Activated CD8-positive, alpha-beta memory T cell treated with anti-CD3 and anti-CD28 coated beads for 36 hours (primary cell): ENCODE measurements around the gene PRAMEF1. TPM values are rescaled to one million over a fixed set of nuclear protein-coding genes. Genes with fewer than 3 reads are reported as not detected.
"Not testable (repeated sequence)": the region's sequence is repeated elsewhere in the genome, so short reads cannot be mapped to it uniquely, and the experiment has no call there.

Experiments
- CTCF ChIA-PET: fragments of 350-600 bp; sonication (Branson Sonifier 250); formaldehyde crosslinking; loops from one replicate; lab custom pipeline; 2021; ENCODE audit warnings: antibody characterized with exemption; lab: Charles Lee
- POLR2A ChIA-PET: fragments of 350-600 bp; sonication (Branson Sonifier 250); formaldehyde crosslinking; loops from one replicate; lab custom pipeline; 2021; ENCODE audit warnings: antibody characterized with exemption; lab: Charles Lee
- total RNA-seq, 2 experiments: library from RNA; stranded (reverse); gene quantifications; one replicate each; pipeline ENCODE4 v1.2.3, GENCODE V29; 2021

PRAMEF1 gene, protein sequence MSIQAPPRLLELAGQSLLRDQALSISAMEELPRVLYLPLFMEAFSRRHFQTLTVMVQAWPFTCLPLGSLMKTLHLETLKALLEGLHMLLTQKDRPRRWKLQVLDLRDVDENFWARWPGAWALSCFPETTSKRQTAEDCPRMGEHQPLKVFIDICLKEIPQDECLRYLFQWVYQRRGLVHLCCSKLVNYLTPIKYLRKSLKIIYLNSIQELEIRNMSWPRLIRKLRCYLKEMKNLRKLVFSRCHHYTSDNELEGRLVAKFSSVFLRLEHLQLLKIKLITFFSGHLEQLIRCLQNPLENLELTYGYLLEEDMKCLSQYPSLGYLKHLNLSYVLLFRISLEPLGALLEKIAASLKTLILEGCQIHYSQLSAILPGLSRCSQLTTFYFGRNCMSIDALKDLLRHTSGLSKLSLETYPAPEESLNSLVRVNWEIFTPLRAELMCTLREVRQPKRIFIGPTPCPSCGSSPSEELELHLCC
- total RNA-seq: not detected

DNA sequence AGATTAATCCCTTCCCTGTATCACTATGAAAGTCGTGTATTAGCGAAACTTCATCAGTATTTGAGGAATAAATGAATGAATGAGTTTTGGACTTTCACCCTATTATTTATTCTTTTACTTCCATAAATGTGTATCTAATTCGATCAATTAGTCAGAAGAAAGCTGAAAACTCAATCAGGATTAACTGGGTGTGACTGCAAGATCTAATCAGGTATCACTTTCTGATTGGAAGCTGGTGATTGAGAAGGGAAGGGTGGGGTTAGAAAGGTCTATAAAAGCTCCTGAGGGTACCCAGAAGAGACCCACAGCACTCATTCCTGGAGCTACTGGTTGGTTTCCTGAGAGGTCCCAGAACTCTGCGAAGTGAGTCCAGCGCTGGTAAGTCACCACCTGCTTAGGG is at the start of gene PRAMEF1:
Gene PRAMEF1 (plus strand): TSS at position 301 of the 400 bp plus-strand sequence. CDS start 1,831 bp downstream, outside the sequence.
- POLR2A ChIA-PET, CTCF ChIA-PET: not testable (repeated sequence)

DNA sequence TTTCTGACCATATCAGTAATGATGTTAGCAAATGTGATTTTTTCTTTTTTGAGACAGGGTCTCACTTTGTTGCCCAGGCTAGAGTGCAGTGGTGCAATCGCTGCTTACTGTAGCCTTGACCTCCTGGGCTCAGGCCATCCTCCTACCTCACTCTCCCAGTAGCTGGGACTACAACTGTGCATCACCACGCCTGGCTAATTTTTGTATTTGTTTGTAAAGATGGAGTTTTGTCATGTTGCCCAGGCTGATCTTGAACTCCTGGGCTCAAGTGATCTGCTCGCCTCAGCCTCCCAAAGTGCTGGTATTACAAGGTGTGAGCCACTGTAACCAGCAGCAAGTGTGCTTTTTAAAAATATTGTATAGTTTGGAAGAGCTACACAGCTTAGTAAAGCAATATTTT is 49.3 kb upstream of the PRAMEF1 start:
- ChIA-PET POLR2A (no interaction called here), CTCF (no interaction called here)

DNA sequence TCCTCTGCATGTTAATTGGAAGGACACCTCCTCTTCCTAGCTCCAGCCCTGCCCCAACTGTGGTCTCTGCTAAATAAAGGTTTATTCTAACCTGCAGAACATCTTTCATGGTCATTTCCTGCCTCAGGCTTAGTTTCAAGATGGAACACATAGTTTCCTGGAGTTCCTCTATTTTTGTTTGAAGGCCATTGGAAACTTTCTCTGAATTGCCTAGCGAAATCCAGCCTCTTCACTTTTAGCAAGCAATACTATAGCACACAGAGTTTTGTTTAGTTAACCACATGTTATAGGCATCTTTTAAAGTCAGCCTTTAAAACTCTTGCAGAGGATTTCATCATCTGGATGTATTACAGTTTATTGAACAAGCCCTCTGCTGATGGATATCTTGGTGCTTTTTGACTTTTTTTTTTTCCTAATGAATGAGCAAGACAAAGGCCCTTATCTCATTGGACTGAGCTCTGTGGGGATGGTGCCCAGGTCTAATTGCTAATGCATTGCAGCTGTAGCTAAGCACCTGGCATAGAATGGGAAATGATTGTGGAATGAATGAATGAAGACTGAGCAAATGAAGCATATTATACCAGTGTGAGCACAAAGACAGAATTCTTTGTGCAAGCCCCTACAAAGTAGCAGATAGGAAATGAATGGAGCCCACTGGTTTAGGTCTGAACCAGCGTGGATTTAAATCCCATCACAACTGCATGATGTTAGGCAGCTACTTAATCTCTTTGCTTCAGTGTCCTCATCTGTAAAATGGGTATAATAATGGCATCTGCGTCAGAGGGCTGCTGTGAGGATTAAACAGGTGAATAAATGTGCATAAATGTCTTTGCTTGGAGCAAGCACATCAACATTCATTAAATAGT is 45.8 kb upstream of the PRAMEF1 start:
- POLR2A ChIA-PET: no interaction called here
- CTCF ChIA-PET: no interaction called here

DNA sequence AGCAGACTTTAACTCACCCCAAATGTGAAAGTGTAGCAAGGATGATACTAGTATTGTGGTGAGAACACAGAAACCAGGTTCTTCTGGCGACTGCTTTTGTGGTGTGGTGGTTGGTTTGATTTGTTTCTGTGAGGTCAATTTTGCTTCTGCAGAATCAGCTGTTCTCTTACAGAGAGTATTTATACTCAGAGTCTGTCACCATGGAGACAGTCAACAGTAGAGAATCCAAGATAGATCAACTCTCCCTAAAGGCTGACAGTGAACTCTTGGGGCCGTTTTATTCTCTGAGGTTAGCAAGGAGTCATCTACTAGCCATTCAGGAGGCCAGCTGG is 45.2 kb upstream of the PRAMEF1 start, which contains the start of gene CFAP107:
Gene CFAP107 (plus strand): TSS at position 209 of the 332 bp plus-strand sequence. CDS start 231 bp downstream, outside the sequence.
- ChIA-PET CTCF (no interaction called here), POLR2A (no interaction called here)

DNA sequence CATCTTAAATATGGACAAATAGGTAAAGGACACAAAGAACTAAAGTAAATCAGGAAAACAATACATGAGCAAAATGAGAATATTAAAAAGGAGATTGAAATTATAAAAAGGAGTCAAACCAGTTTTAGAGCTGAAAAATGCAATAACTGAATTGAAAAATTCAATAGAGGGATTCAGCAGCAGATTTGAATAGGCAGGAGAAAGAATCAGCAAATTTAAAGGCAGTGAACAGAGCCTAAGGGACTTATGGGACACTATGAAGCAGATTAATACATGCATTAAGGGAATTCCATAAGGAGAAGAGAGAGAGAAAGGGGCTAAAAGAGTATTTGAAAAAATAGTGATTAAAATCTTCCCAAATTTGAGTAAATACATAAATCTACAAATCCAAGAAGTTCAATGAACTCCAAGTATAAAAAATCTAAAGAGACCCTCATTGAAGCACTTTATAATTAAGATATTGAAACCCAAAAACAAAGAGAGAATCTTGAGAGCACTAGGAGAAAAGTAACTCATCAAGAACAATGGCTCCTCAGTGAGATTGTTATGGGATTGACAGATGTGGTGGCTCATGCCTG is 42.3 kb upstream of the PRAMEF1 start:
- POLR2A ChIA-PET: no interaction called here
- CTCF ChIA-PET: no interaction called here

DNA sequence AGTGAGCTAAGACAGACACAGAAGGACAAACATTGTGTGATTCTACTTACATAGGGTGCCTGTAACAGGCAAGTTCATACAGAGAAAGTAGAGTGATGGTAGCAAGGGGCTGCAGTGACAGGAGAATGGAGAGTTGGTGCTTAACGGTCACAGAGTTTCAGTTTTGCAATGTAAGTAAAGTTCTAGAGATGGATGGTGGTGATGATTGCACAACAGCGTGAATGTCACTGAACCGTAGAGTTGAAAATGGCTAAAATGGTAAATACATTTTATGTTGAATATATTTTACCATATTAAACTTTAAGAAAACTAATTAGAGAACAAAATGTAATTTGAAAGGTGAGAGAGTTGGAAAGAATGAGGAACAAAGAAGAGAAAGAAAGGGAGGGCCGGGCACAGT is 36.5 kb upstream of the PRAMEF1 start:
- CTCF ChIA-PET: no interaction called here
- POLR2A ChIA-PET: no interaction called here

DNA sequence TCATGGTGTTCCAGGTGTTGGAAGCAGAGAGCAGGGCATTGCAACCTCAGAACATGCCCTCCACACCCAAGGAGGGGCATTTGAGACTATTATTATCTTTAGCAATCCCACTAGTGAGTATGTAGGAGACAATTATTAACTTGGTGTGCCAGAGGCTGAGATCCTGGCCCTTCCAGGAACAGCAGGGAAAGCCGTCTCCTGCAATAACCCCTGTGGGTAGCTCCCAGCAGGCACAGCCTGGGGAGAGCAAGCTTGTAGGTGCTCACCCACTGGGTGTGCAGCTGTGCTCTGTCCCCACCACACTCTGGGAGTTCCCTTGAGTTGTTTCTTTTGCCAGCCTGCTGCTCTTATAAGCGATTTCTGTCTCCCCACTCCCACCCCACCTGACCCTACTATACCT is 34.9 kb upstream of the PRAMEF1 start:
- POLR2A ChIA-PET: no interaction called here

DNA sequence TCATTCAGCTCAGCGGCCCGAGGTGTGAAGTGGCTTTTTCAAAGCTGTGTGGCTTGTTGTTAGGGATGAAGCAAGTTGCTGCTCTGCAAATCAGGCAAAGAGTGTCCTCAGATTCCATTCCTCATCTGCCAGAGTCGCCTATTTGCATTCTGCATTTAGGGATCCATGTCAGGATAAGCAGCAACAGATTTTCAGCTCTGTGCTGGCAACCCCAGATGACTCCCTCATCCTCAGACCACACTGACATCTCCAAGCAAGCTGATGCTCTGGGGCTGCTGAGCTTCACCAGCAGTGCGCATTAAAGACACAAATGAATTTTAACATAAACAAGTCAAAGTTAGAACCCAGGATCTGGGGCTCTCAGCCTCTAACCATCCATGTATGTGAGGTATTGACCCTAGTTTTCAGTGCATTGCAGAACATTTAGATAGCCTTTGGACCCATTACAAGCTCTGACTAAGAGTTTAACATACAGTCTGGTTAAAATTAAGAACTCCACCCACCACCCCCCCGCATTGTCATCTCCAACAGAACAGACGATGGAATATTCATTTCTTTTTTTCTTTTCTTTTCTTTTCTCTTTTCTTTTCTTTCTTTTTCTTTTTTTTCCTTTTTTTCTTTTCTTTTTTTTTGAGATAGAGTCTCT is 34.3 kb upstream of the PRAMEF1 start:
- ChIA-PET POLR2A (no interaction called here), CTCF (no interaction called here)

More for the DNA sequence above, 34.9 kb upstream of the PRAMEF1 start:
- CTCF ChIA-PET: no interaction called here

DNA sequence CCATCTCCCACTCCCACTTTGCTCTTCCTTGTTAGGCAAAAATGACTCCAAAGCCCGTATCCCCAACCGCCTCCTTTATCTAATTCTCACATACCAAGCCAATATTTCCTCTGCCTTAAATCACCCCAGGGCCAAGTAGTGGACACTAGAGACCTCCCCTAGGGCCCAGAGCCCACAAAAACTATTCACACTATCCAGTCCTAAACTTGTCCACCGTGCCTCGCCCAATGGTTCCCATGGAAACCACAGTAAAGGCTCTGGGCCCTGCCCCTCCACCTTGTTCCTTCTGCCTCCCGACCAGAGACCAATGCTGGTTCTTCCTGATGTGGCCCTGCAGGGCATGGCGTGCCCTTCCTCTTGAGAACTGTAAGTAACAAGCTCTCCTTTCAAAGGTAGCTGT is 33.4 kb upstream of the PRAMEF1 start:
- CTCF ChIA-PET: no interaction called here
- POLR2A ChIA-PET: no interaction called here

DNA sequence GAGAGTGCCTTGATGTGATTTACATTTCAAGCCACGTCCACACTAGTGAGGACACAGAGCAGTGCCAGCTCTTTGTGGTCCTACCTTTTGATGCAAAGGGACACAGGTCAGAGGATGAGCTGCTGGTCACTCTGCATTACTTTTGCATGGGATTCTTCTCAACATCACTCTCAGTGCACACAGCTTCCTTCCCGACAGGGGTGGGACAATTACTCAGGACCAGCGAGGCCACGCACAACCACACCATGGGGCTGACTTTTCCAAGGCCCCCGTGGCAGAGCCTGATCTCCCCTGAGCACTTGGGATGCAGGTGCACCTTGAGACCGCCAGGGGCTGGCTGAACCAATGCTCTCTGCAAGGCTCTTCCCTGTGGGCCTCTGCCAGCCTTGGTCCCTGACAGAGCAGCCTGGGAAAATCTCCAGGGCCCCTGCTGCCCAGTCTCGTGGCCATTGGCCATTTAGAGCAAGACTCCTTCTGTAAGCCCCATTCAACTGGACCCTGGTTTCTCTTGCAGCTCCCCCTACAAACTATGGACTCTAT is 30.9 kb upstream of the PRAMEF1 start:
- POLR2A ChIA-PET: no interaction called here

DNA sequence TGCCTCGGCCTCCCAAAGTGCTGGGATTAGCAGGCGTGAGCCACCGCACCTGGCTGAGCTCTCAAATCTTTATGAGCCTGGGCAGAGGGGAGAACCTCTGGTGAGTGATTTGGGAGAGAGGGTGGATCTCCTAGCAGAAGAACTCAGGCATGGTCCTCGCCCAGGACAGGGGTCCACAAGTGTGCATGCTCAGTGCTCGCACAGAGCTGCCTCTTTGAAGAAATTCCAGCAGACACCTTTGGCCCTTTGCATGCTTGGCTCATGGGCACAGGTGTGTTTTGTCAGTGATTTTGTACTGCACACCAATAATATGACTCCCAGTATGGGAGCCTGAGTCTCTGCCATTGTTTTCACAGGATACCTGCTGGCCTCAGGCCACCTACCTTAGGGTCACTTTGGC is 29.4 kb upstream of the PRAMEF1 start:
- ChIA-PET POLR2A (interaction anchor here (0.6 kb wide), 1 partner anchor 51 kb away, joined by 4 read pairs; no protein-coding TSS in a partner anchor), CTCF (no interaction called here)

More for the DNA sequence above, 30.9 kb upstream of the PRAMEF1 start:
- CTCF ChIA-PET: no interaction called here

DNA sequence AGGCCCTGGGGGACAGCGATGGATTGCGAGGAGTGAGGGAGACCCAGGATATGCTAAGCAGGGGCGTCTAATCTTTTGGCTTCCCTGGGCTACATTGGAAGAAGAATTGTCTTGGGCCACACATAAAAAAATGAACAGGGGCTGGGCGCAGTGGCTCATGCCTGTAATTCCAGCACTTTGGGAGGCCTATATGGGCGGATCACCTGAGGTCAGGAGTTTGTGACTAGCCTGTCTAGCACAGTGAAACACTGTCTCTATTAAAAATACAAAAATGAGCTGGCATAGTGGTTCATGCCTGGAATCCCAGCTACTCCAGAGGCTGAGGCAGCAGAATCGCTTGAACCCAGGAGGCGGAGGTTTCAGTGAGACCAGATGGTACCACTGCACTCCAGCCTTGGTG is 28.4 kb upstream of the PRAMEF1 start:
- ChIA-PET POLR2A (no interaction called here), CTCF (no interaction called here)

DNA sequence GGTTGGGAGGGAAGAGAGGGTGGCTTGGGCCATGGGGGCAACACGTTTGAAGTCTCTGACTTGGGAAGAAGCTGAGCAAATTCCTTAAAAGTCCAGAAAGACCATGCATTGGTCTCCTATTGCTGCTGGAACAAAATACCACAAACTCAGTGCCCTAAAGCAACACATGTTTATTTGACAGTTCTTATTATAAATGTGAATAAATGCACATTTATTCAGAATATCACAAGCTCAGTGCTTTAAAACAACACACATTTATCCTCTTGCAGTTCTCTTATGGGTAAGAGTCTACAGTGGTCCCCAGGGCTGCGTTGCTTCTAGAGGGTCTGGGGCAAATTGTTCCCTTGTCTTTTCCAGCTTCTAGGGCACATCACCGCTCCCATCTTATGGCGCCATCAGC is 27.7 kb upstream of the PRAMEF1 start:
- ChIA-PET POLR2A (no interaction called here), CTCF (no interaction called here)

DNA sequence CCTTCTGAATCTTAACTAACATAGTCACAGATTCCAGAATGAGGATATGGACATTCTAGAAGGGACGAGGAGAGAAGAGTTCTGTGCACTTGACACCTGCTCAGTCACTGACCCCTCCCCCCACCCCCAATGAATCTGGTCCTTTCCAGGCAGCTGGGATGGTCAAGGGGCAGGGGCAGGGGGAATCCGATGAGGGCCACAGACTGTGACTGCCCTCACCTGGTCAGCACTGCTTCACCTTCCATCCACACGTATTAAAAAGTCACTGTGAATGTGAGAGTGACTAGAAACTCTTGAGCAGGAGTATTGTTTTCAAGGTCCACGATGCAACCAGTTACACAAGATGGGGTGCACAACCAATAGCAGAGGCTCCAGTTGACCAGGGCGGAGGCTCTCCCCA is 27.2 kb upstream of the PRAMEF1 start:
- ChIA-PET CTCF (no interaction called here), POLR2A (no interaction called here)

DNA sequence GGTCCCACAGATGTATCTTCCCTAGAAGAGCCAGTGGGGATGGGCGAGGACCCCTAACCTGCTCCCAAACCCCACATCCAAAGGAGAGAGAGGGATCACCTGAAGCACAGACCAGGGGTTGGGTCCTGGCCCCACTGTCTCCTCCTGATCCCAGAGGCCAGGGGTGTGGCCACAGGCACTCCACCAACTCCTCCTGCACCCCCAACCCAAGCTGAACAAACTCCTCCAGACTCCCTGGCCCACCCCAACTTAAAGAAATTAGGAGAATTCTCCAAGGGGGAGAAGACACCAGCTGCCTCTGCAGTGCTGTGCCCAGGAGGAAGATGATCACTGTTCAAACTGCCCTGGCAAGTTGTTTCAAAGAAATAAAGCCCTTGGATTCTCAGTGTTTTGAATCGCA is 22.2 kb upstream of the PRAMEF1 start:
- CTCF ChIA-PET: no interaction called here
- POLR2A ChIA-PET: no interaction called here

DNA sequence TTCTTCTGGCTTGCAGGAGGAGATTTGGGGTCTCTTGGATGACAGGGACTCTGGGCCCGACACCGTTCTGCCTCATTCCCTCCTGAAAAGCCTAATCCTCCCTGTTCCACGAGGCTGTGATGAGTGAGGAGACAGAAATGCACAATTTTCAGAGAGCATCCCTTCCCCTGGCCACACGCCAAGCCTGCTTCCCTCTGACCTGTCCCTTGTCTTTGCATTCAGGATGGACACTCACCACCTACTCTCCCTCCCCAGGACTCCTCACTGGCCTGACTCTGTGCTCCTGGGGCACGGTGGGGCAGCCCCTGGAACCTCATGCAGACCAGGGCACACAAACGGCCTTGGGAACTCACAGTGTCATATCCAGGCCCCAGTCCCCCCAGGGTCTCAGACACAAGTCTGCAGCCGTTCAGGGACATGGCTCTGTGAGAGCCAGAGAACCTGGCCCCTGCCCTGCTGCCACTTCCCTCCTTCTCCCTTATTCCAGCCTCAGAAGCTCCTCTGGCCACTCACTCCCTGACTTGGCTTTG is 21.2 kb upstream of the PRAMEF1 start:
- POLR2A ChIA-PET: no interaction called here
- CTCF ChIA-PET: no interaction called here

DNA sequence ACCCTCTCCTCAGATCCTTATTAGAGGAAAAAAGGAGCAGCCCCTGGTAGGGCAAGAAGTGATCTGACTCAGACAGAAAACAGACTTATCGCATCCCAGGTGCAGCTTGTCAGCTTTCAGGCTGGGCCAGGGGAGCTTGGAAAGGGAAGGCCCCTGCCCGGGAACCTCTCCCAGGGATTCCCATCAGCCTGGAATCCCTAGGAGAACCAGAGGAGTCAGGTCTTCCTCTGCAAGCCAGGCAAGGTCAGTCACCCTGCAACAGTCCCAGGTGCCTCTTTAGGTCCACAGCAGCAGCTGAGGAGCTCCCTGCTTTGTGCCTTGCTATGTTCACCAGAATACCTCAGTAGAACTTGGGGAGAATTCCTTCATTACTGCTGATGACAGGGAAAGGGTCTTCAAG is 20.6 kb upstream of the PRAMEF1 start:
- ChIA-PET POLR2A (no interaction called here), CTCF (no interaction called here)

DNA sequence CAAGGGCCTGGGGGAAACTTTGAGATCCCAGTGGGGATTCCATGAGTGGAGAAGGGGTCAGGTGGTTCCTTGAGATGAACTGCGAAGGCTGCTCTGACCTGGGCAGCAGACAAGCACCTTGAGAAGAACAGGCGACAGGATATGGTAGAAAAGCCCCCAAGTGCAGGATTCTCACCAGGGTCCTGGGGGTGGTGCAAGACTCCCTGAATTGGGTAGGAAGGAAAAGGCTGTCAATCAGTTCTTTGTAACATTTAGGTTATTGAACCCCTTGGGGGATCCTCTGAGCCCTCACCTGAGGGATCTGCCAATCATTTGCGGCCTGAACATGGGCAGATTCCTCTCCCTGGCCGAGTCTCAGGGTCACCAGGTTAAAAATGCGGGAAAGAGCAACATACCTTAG is 20.0 kb upstream of the PRAMEF1 start:
- POLR2A ChIA-PET: no interaction called here

DNA sequence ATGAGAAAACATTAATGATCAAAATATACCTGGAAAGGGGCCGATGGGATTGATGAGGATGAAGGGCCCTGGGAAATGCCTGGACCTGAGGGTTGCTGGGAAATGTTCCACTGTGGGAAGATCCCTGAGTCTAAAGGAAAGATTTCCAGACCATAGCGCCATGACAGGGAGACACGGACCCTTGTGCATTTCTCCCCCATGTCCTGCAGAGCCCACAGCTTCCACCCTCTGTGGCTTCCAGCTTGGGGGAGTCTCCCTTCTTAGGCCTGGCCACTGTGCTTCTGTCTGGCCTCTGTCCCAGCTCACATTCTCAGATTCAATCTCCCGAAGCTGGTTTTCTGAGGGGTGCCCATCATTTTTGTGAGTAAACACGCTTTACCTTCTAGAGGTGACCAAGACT is 18.7 kb upstream of the PRAMEF1 start:
- CTCF ChIA-PET: no interaction called here
- POLR2A ChIA-PET: no interaction called here

More for the DNA sequence above, 20.0 kb upstream of the PRAMEF1 start:
- CTCF ChIA-PET: no interaction called here
